ENCODE measurements around the gene L3MBTL3. TPM values are rescaled to one million over a fixed set of nuclear protein-coding genes. Genes with fewer than 3 reads are reported as not detected.
A peak's percentile ranks its signal among the peaks of the same experiment; 100 is the strongest.

The L3MBTL3 gene
- total and polyA plus RNA-seq, 10 of the 15 experiments (the other 5 are each of a cell fraction or from before 2014, with no cell fraction given), result 0.71 to 9.4 (median 6.2) TPM

DNA sequence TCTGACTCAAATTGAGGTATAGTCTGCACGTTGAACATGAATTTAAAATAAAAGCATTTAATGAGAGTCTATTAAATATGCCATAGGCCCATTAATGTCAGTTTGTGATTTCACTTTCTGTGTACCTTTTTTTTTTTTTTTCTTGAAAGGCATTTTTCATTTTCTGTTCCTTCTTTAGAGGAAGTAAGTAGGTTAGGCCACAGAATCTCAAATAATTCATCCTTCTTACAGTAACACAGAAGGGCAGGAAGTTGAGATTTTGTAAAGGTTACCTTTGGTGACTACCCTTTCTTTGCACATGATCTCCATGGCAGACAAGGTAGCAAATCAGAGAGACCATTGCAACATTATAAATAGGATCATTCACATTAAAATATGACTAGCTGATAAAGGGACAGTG is 9.6 kb downstream of the L3MBTL3 start:
- no peak overlapping the region for H3K9ac ChIP-seq (ENCODE audit: control insufficient read depth, insufficient read depth, low read length)
- BruUV-seq (replicated peaks), result no TSS peak
- DNase-seq (ENCODE audit: low read depth, low spot score), result no peak
- H3K4me2 ChIP-seq (ENCODE audit: control insufficient read depth, insufficient read depth), result peak overlapping the region; percentile 24; the same call in 1 of the 2 replicates
- H3K4me1 ChIP-seq (ENCODE audit: control insufficient read depth, insufficient read depth, low read length), result peaks cover 14% of the 10 kb centered on the region; the same call in 1 of the 2 replicates
- H3K4me3 ChIP-seq, result no peak overlapping the region
- H3K27ac ChIP-seq (ENCODE audit: control insufficient read depth, insufficient read depth), result no peak overlapping the region
- H2AFZ ChIP-seq (ENCODE audit: control insufficient read depth, low read depth, low read length), result peak overlapping the region; percentile 22; the same call in 1 of the 2 replicates
- no peak for FAIRE-seq
- TF ChIP-seq, protein P1, sequence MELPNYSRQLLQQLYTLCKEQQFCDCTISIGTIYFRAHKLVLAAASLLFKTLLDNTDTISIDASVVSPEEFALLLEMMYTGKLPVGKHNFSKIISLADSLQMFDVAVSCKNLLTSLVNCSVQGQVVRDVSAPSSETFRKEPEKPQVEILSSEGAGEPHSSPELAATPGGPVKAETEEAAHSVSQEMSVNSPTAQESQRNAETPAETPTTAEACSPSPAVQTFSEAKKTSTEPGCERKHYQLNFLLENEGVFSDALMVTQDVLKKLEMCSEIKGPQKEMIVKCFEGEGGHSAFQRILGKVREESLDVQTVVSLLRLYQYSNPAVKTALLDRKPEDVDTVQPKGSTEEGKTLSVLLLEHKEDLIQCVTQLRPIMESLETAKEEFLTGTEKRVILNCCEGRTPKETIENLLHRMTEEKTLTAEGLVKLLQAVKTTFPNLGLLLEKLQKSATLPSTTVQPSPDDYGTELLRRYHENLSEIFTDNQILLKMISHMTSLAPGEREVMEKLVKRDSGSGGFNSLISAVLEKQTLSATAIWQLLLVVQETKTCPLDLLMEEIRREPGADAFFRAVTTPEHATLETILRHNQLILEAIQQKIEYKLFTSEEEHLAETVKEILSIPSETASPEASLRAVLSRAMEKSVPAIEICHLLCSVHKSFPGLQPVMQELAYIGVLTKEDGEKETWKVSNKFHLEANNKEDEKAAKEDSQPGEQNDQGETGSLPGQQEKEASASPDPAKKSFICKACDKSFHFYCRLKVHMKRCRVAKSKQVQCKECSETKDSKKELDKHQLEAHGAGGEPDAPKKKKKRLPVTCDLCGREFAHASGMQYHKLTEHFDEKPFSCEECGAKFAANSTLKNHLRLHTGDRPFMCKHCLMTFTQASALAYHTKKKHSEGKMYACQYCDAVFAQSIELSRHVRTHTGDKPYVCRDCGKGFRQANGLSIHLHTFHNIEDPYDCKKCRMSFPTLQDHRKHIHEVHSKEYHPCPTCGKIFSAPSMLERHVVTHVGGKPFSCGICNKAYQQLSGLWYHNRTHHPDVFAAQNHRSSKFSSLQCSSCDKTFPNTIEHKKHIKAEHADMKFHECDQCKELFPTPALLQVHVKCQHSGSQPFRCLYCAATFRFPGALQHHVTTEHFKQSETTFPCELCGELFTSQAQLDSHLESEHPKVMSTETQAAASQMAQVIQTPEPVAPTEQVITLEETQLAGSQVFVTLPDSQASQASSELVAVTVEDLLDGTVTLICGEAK (IDR thresholded peaks at IDR 0.05; ENCODE audit: borderline replicate concordance), result no peak
- TF ChIP-seq NFIC (IDR thresholded peaks at IDR 0.05; ENCODE audit: low read depth, low read length) (0 out of 2 replicates have a peak, but pooled peaks have one; percentile 26), ZNF384 (IDR thresholded peaks at IDR 0.05; ENCODE audit: borderline replicate concordance, low read depth, low read length) (peak; percentile 90), ESRRA (IDR thresholded peaks at IDR 0.05; ENCODE audit: low read length) (no peak), MTA3 (IDR thresholded peaks at IDR 0.05; ENCODE audit: borderline replicate concordance, low read length) (no peak)
- TF ChIP-seq, protein P2, sequence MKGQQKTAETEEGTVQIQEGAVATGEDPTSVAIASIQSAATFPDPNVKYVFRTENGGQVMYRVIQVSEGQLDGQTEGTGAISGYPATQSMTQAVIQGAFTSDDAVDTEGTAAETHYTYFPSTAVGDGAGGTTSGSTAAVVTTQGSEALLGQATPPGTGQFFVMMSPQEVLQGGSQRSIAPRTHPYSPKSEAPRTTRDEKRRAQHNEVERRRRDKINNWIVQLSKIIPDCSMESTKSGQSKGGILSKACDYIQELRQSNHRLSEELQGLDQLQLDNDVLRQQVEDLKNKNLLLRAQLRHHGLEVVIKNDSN (IDR thresholded peaks at IDR 0.05; ENCODE audit: borderline replicate concordance, extremely low read length, insufficient read depth, low read depth, low read length), result no peak
- H3K79me2 ChIP-seq (ENCODE audit: control insufficient read depth, insufficient read depth, low read length), result no peaks in the 10 kb centered on the region
- intact Hi-C loops (cut with micrococcal nuclease; ENCODE audit: unreplicated experiment) (no loop called here), in situ Hi-C loops (cut with MboI) (loop anchor here (5.0 kb wide), 2 partner anchors 131 to 431 kb away; no protein-coding TSS in a partner anchor)
- WGBS (ENCODE audit: insufficient coverage, insufficient replicate concordance, low lambda C conversion rate, missing lambda C conversion rate), result 4% methylated on average over 1 of the region's 1 CpG
- no peaks in the 10 kb centered on the region for H4K20me1 ChIP-seq (ENCODE audit: control insufficient read depth, insufficient read depth)
- H3K27me3 ChIP-seq (replicated peaks in 1 of 2; ENCODE audit: control insufficient read depth in 2 of 2, insufficient read depth in 2 of 2, low read length in 1 of 2), result no peaks in the 10 kb centered on the region
- SMC1A ChIA-PET (ENCODE audit: uncharacterized antibody, unreplicated experiment), result interaction anchor here (1.1 to 1.3 kb wide), 6 partner anchors 14 to 298 kb away, joined by 3 read pairs; no protein-coding TSS in a partner anchor
- CTCF ChIA-PET, result interaction anchor here (0.9 kb wide), 2 partner anchors 8 to 527 kb away, joined by 3 read pairs; no protein-coding TSS in a partner anchor
- POLR2A ChIA-PET, result no interaction called here
- no peaks in the 10 kb centered on the region for H3K36me3 ChIP-seq (ENCODE audit: control insufficient read depth in 2 of 2, insufficient read depth in 2 of 2, low read length in 1 of 2)
- RAD21 ChIA-PET (ENCODE audit: unreplicated experiment), result interaction anchor here (1.2 kb wide), 1 partner anchor 530 kb away, joined by 4 read pairs; no protein-coding TSS in a partner anchor
- H3K9me3 ChIP-seq (replicated peaks; ENCODE audit: control insufficient read depth, insufficient read depth, low read length), result no peaks in the 10 kb centered on the region
- ATAC-seq, result peak; percentile 89
